ENCODE results near the gene HCFC1. TPM values are rescaled to one million over a fixed set of nuclear protein-coding genes. Genes with fewer than 3 reads are reported as not detected.
"Not testable (repeated sequence)": the region's sequence is repeated elsewhere in the genome, so short reads cannot be mapped to it uniquely, and the experiment has no call there.

HCFC1 gene
- total and polyA plus RNA-seq, 9 of the 15 experiments (the other 6 are each of a cell fraction or from before 2014, with no cell fraction given) = 2.8 to 133 (median 17.1) TPM

- H3K79me2 ChIP-seq (ENCODE audit: control insufficient read depth, insufficient read depth, low read length) = no peaks in the 10 kb centered on the region
- no peaks in the 10 kb centered on the region for H3K27me3 ChIP-seq (ENCODE audit: control insufficient read depth in 2 of 2, insufficient read depth in 2 of 2, low read length in 2 of 2)
- no peaks in the 10 kb centered on the region for H3K36me3 ChIP-seq (ENCODE audit: control insufficient read depth, insufficient read depth, low read length)
- no peaks in the 10 kb centered on the region for H3K9me1 ChIP-seq (ENCODE audit: control insufficient read depth, insufficient read depth, low read length)
- H3K4me1 ChIP-seq (replicated peaks in 1 of 2; ENCODE audit: control insufficient read depth in 2 of 2, insufficient read depth in 2 of 2, low read length in 2 of 2) = peaks cover 13 to 36% of the 10 kb centered on the region in 2 experiments
- DNase-seq (ENCODE audit: extremely low read depth in 1 of 4, low spot score in 3 of 4) (no peak), ATAC-seq (no peak), FAIRE-seq (no peak)
- peak overlapping the region in 1 of 2 experiments; percentile 83; a peak in 2 of 4 replicates for H3K9ac ChIP-seq (ENCODE audit: insufficient read depth in 1 of 2, low read depth in 2 of 2, low read length in 2 of 2)
- H3K4me2 ChIP-seq (ENCODE audit: insufficient read depth, low read length) = no peak overlapping the region
- intact Hi-C loops (cut with micrococcal nuclease) = no loop called here
- H3K4me3 ChIP-seq = no peak overlapping the region
- POLR2A ChIA-PET = interaction anchor here (2.5 kb wide), 1 partner anchor 10 kb away, joined by 16 read pairs; the partner anchor contains the start of genes HCFC1 and TMEM187
- TF ChIP-seq CAMTA2 (CRISPR knock-in tag; conservative IDR thresholded peaks at IDR 0.05) (no peak), ZNF41 (CRISPR knock-in tag; conservative IDR thresholded peaks at IDR 0.05) (no peak), KLF10 (CRISPR knock-in tag; IDR thresholded peaks at IDR 0.05) (no peak), PML (IDR thresholded peaks at IDR 0.05; ENCODE audit: low read length) (no peak), FOXP1 (CRISPR knock-in tag; IDR thresholded peaks at IDR 0.05) (no peak), TBP (optimal IDR thresholded peaks at IDR 0.05; ENCODE audit: low read depth, low read length) (no peak), KLF6 (CRISPR knock-in tag; IDR thresholded peaks at IDR 0.05; ENCODE audit: borderline replicate concordance) (no peak), ATF6 (CRISPR knock-in tag; IDR thresholded peaks at IDR 0.05) (no peak), PHB (CRISPR knock-in tag; IDR thresholded peaks at IDR 0.05) (no peak)
- no peaks in the 10 kb centered on the region for H4K20me1 ChIP-seq (replicated peaks; ENCODE audit: control insufficient read depth, insufficient read depth, low read length)
- no peak overlapping the region for H2AFZ ChIP-seq (ENCODE audit: low read depth, low read length)
- no peaks in the 10 kb centered on the region for H3K9me3 ChIP-seq (replicated peaks; ENCODE audit: control insufficient read depth, insufficient read depth, low read depth, low read length)
- CTCF ChIA-PET (ENCODE audit: low intra/inter-chr PET ratio) = no interaction called here
- no TSS peak for BruUV-seq (replicated peaks)
- WGBS (ENCODE audit: insufficient coverage, low coverage, missing lambda C conversion rate) = 87% methylated on average over 6 of the region's 7 CpGs
- no peak overlapping the region for H3K27ac ChIP-seq (ENCODE audit: extremely low read depth, low read depth, low read length)
- in situ Hi-C loops (cut with MboI) = no loop called here
Observed at GRCh38 chrX:153981231-153981630, 9.6 kb upstream of the HCFC1 start.

GRCh38 chrX:153980394-153980793 lies 8.8 kb upstream of the HCFC1 start:
- H3K36me3 ChIP-seq (ENCODE audit: control insufficient read depth, insufficient read depth, low read length); H3K27ac ChIP-seq (ENCODE audit: extremely low read depth, low read depth, low read length); H3K27me3 ChIP-seq (ENCODE audit: control insufficient read depth in 2 of 2, insufficient read depth in 2 of 2, low read length in 2 of 2); intact Hi-C loops (cut with micrococcal nuclease); in situ Hi-C loops (cut with MboI); H3K9ac ChIP-seq (ENCODE audit: insufficient read depth in 1 of 2, low read depth in 2 of 2, low read length in 2 of 2); H3K79me2 ChIP-seq (ENCODE audit: control insufficient read depth, insufficient read depth, low read length); H3K4me2 ChIP-seq (ENCODE audit: insufficient read depth, low read length); ATAC-seq; DNase-seq (ENCODE audit: extremely low read depth in 1 of 4, low spot score in 3 of 4); H3K4me3 ChIP-seq; BruUV-seq (replicated peaks); CTCF ChIA-PET (ENCODE audit: low intra/inter-chr PET ratio); H4K20me1 ChIP-seq (replicated peaks; ENCODE audit: control insufficient read depth, insufficient read depth, low read length); H3K9me1 ChIP-seq (ENCODE audit: control insufficient read depth, insufficient read depth, low read length); H2AFZ ChIP-seq (ENCODE audit: low read depth, low read length); H3K9me3 ChIP-seq (replicated peaks; ENCODE audit: control insufficient read depth, insufficient read depth, low read depth, low read length): not testable (repeated sequence)
- peaks cover 13 to 34% of the 10 kb centered on the region in 2 experiments for H3K4me1 ChIP-seq (replicated peaks in 1 of 2; ENCODE audit: control insufficient read depth in 2 of 2, insufficient read depth in 2 of 2, low read length in 2 of 2)
- POLR2A ChIA-PET = interaction anchor here (2.5 kb wide), 1 partner anchor 9 kb away, joined by 16 read pairs; the partner anchor contains the start of genes HCFC1 and TMEM187
- FAIRE-seq = peak; percentile 46
- WGBS (ENCODE audit: insufficient coverage, low coverage, missing lambda C conversion rate) = 64% methylated on average over 5 of the region's 10 CpGs
